H9 (cell line): Measurements from ENCODE around the gene C1QL4. TPM values are rescaled to one million over a fixed set of nuclear protein-coding genes. Genes with fewer than 3 reads are reported as not detected.
"Not testable (repeated sequence)": the region's sequence is repeated elsewhere in the genome, so short reads cannot be mapped to it uniquely, and the experiment has no call there.

Experiments used
- DNase-seq: peaks from one replicate; pipeline ENCODE4 v3.0.0-alpha.2; 2017
- H2AFZ ChIP-seq: one replicate; pipeline ENCODE4 v1.6.1; 2013; ENCODE audit warnings: mild to moderate bottlenecking, low read length, control low read depth, moderate library complexity
- H2AK5ac ChIP-seq: 2 replicates; pipeline ENCODE4 v1.6.1; 2013; ENCODE audit warnings: low read length, control low read depth, mixed read lengths; ENCODE audit not compliant: insufficient read length
- H2BK120ac ChIP-seq: one replicate; pipeline ENCODE4 v1.6.1; 2013; ENCODE audit warnings: low read depth, mild to moderate bottlenecking, low read length, control low read depth, inconsistent platforms; ENCODE audit not compliant: poor library complexity, severe bottlenecking
- H2BK12ac ChIP-seq: 2 replicates; pipeline ENCODE4 v1.6.1; 2013; ENCODE audit warnings: low read length, control low read depth, mixed read lengths, low read depth; ENCODE audit not compliant: insufficient read length
- H2BK15ac ChIP-seq: 2 replicates; pipeline ENCODE4 v1.6.1; 2013; ENCODE audit warnings: low read depth, low read length, control low read depth
- H2BK20ac ChIP-seq: one replicate; pipeline ENCODE4 v1.6.1; 2013; ENCODE audit warnings: low read depth, mild to moderate bottlenecking, low read length, control low read depth, inconsistent platforms; ENCODE audit not compliant: poor library complexity, severe bottlenecking
- H2BK5ac ChIP-seq: 2 replicates; pipeline ENCODE4 v1.6.1; 2013; ENCODE audit warnings: low read length, control low read depth, mixed read lengths; ENCODE audit not compliant: insufficient read length
- H3K14ac ChIP-seq: 2 replicates; pipeline ENCODE4 v1.6.1; 2013; ENCODE audit warnings: low read length, control low read depth; ENCODE audit not compliant: insufficient read depth
- H3K18ac ChIP-seq: 2 replicates; pipeline ENCODE4 v1.6.1; 2013; ENCODE audit warnings: low read depth, mild to moderate bottlenecking, mixed read lengths, low read length, control low read depth; ENCODE audit not compliant: insufficient read length
- H3K23ac ChIP-seq: 2 replicates; pipeline ENCODE4 v1.6.1; 2013; ENCODE audit warnings: low read length, control low read depth, mixed read lengths, low read depth; ENCODE audit not compliant: insufficient read length
- H3K23me2 ChIP-seq: 2 replicates; pipeline ENCODE4 v1.6.1; 2013; ENCODE audit warnings: low read depth, mild to moderate bottlenecking, mixed read lengths, low read length, control low read depth; ENCODE audit not compliant: insufficient read length, poor library complexity, severe bottlenecking
- H3K27ac ChIP-seq: 2 replicates; pipeline ENCODE4 v1.5.1; 2013; ENCODE audit warnings: low read length, control low read depth, mixed read lengths, low read depth; ENCODE audit not compliant: insufficient read length
- H3K27me3 ChIP-seq: 2 replicates; pipeline ENCODE4 v1.6.1; 2013; ENCODE audit warnings: low read length, control low read depth, inconsistent platforms; ENCODE audit not compliant: insufficient read depth
- H3K4ac ChIP-seq: 2 replicates; pipeline ENCODE4 v1.6.1; 2013; ENCODE audit warnings: low read depth, mild to moderate bottlenecking, control low read depth, inconsistent platforms, low read length, moderate library complexity
- H3K4me1 ChIP-seq: 2 replicates; pipeline ENCODE4 v1.6.1; 2013; ENCODE audit warnings: low read length, control low read depth, inconsistent platforms; ENCODE audit not compliant: insufficient read depth
- H3K4me2 ChIP-seq: 2 replicates; pipeline ENCODE4 v1.6.1; 2013; ENCODE audit warnings: low read length, control low read depth, mixed read lengths; ENCODE audit not compliant: insufficient read length, insufficient read depth
- H3K56ac ChIP-seq: 2 replicates; pipeline ENCODE4 v1.6.1; 2013; ENCODE audit warnings: low read depth, mild to moderate bottlenecking, mixed read lengths, low read length, control low read depth; ENCODE audit not compliant: insufficient read length
- H3K79me1 ChIP-seq: 2 replicates; pipeline ENCODE4 v1.6.1; 2013; ENCODE audit warnings: low read depth, mild to moderate bottlenecking, moderate library complexity, low read length, control low read depth, inconsistent platforms; ENCODE audit not compliant: insufficient read depth, poor library complexity, severe bottlenecking
- H3K79me2 ChIP-seq: 2 replicates; pipeline ENCODE4 v1.6.1; 2013; ENCODE audit warnings: low read length, control low read depth, inconsistent platforms; ENCODE audit not compliant: insufficient read depth
- H3K9ac ChIP-seq: 2 replicates; pipeline ENCODE4 v1.6.1; 2013; ENCODE audit warnings: low read length, control low read depth, mixed read lengths; ENCODE audit not compliant: insufficient read length; ENCODE audit errors: extremely low read depth
- H3K9me3 ChIP-seq: one replicate; pipeline ENCODE4 v1.6.1; 2013; ENCODE audit warnings: low read depth, low read length, inconsistent platforms; ENCODE audit not compliant: control insufficient read depth
- H3T11ph ChIP-seq: one replicate; pipeline ENCODE4 v1.6.1; 2013; ENCODE audit warnings: mild to moderate bottlenecking, low read length, control low read depth, inconsistent platforms
- H4K20me1 ChIP-seq: one replicate; pipeline ENCODE4 v1.6.1; 2013; ENCODE audit not compliant: control insufficient read depth, insufficient read length, insufficient read depth
- H4K5ac ChIP-seq: 2 replicates; pipeline ENCODE4 v1.6.1; 2013; ENCODE audit warnings: low read depth, mild to moderate bottlenecking, mixed read lengths, low read length, control low read depth; ENCODE audit not compliant: insufficient read length
- H4K8ac ChIP-seq: replicated peaks from 2 replicates; pipeline ENCODE4 v1.6.1; 2013; ENCODE audit warnings: low read length, control low read depth, mixed read lengths, low read depth; ENCODE audit not compliant: insufficient read length
- H4K91ac ChIP-seq: 2 replicates; pipeline ENCODE4 v1.6.1; 2013; ENCODE audit warnings: low read depth, mild to moderate bottlenecking, moderate library complexity, mixed read lengths, low read length, control low read depth; ENCODE audit not compliant: insufficient read length
- H3K27ac Mint-ChIP-seq, 3 experiments: 2 replicates in 2 of 3; 3 replicates in 1 of 3; pipeline ENCODE4 v1.8.0; 2020 to 2021; ENCODE audit warnings: mixed read lengths in 3 of 3, mild to moderate bottlenecking in 1 of 3, moderate library complexity in 1 of 3
- H3K27me3 Mint-ChIP-seq: 2 replicates; pipeline ENCODE4 v1.8.0; 2021; ENCODE audit warnings: low read depth, mild to moderate bottlenecking, moderate library complexity, mixed read lengths
- H3K36me3 Mint-ChIP-seq, 3 experiments: 2 replicates in 2 of 3; 3 replicates in 1 of 3; pipeline ENCODE4 v1.8.0; 2020 to 2021; ENCODE audit warnings: low read depth in 3 of 3, mixed read lengths in 3 of 3; ENCODE audit not compliant: insufficient read depth in 1 of 3
- H3K4me1 Mint-ChIP-seq, 2 experiments: 2 replicates each; pipeline ENCODE4 v1.8.0; 2020; ENCODE audit warnings: mixed read lengths in 2 of 2
- H3K4me3 Mint-ChIP-seq, 2 experiments: 2 replicates in 1 of 2; 3 replicates in 1 of 2; pipeline ENCODE4 v1.8.0; 2020 to 2021; ENCODE audit warnings: mild to moderate bottlenecking in 2 of 2, mixed read lengths in 2 of 2, moderate library complexity in 1 of 2
- H3K9me3 Mint-ChIP-seq, 2 experiments: 2 replicates in 1 of 2; 3 replicates in 1 of 2; pipeline ENCODE4 v1.8.0; 2020; ENCODE audit warnings: mild to moderate bottlenecking in 2 of 2, mixed read lengths in 2 of 2, moderate library complexity in 1 of 2
- WGBS: extraction: QIAGEN DNeasy Blood & Tissue Kit; methylation state at CpG from one replicate; pipeline ENCODE4 v1.1.7; 2013; ENCODE audit warnings: missing lambda C conversion rate, low lambda C conversion rate, mixed read lengths; ENCODE audit not compliant: insufficient read length; ENCODE audit errors: extremely low coverage; 5-methylcytosine and 5-hydroxymethylcytosine counted together
- total RNA-seq: library from RNA; stranded (reverse); gene quantifications from 2 replicates; pipeline ENCODE4 v1.2.1, GENCODE V29; 2021
- TF ChIP-seq, protein P1 (sequence below): fragments of 200-600 bp; sonication (generic); conservative IDR thresholded peaks from 3 replicates; pipeline ENCODE4 v1.8.0; 2021; ENCODE audit warnings: antibody characterized with exemption, mild to moderate bottlenecking

The C1QL4 gene
- total RNA-seq, 1 experiment from 2014 or later: 1.9 TPM

DNA sequence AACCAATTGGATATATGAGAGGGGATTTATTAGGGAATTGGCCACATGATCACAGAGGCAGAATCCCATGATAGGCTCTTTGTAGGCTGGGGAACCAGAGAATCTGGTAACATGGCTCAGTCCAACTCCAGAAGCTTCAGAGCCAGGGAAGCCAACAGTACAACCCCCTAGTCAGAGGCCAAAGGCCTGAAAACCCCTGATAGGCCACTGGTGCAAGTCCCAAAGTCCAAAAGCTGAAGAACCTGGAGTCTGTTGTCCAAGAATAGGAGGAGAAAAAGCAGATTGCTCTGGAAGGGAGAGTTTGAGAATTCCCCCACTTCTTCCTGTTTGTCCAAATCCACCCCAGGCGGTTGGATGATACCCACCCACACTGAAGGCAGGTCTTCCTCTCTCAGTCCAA, 22.2 kb downstream of the C1QL4 start:
- H3K27me3 Mint-ChIP-seq: peaks cover 35% of the 10 kb centered on the region
- Histone ChIP-seq H4K20me1 (no peaks in the 10 kb centered on the region), H2BK12ac (no peak overlapping the region), H3K14ac (no peak overlapping the region), H2BK5ac (no peak overlapping the region), H3K23ac (no peak overlapping the region), H2BK120ac (no peak overlapping the region), H3K9me3 (no peaks in the 10 kb centered on the region), H2AFZ (no peak overlapping the region), H3K18ac (no peak overlapping the region), H2BK15ac (no peak overlapping the region), H3K27me3 (no peaks in the 10 kb centered on the region), H4K91ac (no peak overlapping the region), H3K9ac (no peak overlapping the region), H2BK20ac (no peak overlapping the region), H3T11ph (no peak overlapping the region), H2AK5ac (no peak overlapping the region), H3K4me1 (no peaks in the 10 kb centered on the region), H3K79me1 (no peaks in the 10 kb centered on the region), H3K56ac (no peak overlapping the region), H4K5ac (peak overlapping the region; percentile 16), H3K27ac (no peak overlapping the region), H4K8ac (no peak overlapping the region), H3K4ac (no peak overlapping the region), H3K79me2 (no peaks in the 10 kb centered on the region; the same call in 1 of the 2 replicates), H3K4me2 (no peak overlapping the region), H3K23me2 (no peaks in the 10 kb centered on the region)
- H3K4me3 Mint-ChIP-seq: no peak overlapping the region
- H3K4me1 Mint-ChIP-seq: no peaks in the 10 kb centered on the region
- TF ChIP-seq, protein P1, sequence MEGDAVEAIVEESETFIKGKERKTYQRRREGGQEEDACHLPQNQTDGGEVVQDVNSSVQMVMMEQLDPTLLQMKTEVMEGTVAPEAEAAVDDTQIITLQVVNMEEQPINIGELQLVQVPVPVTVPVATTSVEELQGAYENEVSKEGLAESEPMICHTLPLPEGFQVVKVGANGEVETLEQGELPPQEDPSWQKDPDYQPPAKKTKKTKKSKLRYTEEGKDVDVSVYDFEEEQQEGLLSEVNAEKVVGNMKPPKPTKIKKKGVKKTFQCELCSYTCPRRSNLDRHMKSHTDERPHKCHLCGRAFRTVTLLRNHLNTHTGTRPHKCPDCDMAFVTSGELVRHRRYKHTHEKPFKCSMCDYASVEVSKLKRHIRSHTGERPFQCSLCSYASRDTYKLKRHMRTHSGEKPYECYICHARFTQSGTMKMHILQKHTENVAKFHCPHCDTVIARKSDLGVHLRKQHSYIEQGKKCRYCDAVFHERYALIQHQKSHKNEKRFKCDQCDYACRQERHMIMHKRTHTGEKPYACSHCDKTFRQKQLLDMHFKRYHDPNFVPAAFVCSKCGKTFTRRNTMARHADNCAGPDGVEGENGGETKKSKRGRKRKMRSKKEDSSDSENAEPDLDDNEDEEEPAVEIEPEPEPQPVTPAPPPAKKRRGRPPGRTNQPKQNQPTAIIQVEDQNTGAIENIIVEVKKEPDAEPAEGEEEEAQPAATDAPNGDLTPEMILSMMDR: no peak
- WGBS: no CpG with 5 or more reads among the region's 1 CpG
- H3K27ac Mint-ChIP-seq: no peak overlapping the region; a peak in 1 of 7 replicates
- DNase-seq: no peak
- H3K9me3 Mint-ChIP-seq: no peaks in the 10 kb centered on the region
- no peaks in the 10 kb centered on the region for H3K36me3 Mint-ChIP-seq

DNA sequence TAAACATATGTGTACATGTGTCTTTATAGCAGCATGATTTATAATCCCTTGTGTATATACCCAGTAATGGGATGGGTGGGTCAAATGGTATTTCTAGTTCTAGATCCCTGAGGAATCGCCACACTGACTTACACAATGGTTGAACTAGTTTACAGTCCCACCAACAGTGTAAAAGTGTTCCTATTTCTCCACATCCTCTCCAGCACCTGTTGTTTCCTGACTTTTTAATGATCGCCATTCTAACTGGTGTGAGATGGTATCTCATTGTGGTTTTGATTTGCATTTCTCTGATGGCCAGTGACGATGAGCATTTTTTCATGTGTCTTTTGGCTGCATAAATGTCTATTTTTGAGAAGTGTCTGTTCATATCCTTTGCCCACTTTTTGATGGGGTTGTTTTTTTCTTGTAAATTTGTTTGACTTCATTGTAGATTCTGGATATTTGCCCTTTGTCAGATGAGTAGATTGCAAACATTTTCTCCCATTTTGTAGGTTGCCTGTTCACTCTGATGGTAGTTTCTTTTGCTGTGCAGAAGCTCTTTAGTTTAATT, 26.5 kb downstream of the C1QL4 start:
- H2BK15ac ChIP-seq, H3K36me3 Mint-ChIP-seq, H3K27ac Mint-ChIP-seq, H4K8ac ChIP-seq, H3K79me1 ChIP-seq, H3K9me3 ChIP-seq, H4K5ac ChIP-seq, H3K4ac ChIP-seq, H3K27ac ChIP-seq, DNase-seq, H2BK120ac ChIP-seq, H2BK20ac ChIP-seq, H3K27me3 ChIP-seq, H2BK5ac ChIP-seq, H3T11ph ChIP-seq, H3K4me1 ChIP-seq, H2AK5ac ChIP-seq, H3K23ac ChIP-seq, H3K23me2 ChIP-seq, H3K9me3 Mint-ChIP-seq, H3K56ac ChIP-seq, H3K4me2 ChIP-seq, H2AFZ ChIP-seq, H4K91ac ChIP-seq, H2BK12ac ChIP-seq, H3K4me3 Mint-ChIP-seq, H3K18ac ChIP-seq, H3K4me1 Mint-ChIP-seq, H3K14ac ChIP-seq, H3K9ac ChIP-seq, H4K20me1 ChIP-seq, H3K79me2 ChIP-seq: not testable (repeated sequence)
- peaks cover 45% of the 10 kb centered on the region for H3K27me3 Mint-ChIP-seq
- WGBS: no CpG with 5 or more reads among the region's 3 CpGs
